Thyroid gland (tissue), 4 donors: ENCODE measurements around the gene PLTP. TPM values are rescaled to one million over a fixed set of nuclear protein-coding genes. Genes with fewer than 3 reads are reported as not detected.

ENCODE experiments used
- DNase-seq, 2 donors: peaks; one replicate each; pipeline ENCODE4 v3.0.0-alpha.2; 2019
- H3K27ac ChIP-seq, 3 donors: fragments of 200-600 bp; sonication (generic); 1 replicate in 2 of 3; 2 replicates in 1 of 3; pipeline ENCODE4 v1.5.1; 2016 to 2019; ENCODE audit warnings: mild to moderate bottlenecking in 1 of 3, moderate library complexity in 1 of 3
- H3K27me3 ChIP-seq: fragments of 200-600 bp; sonication (generic); one replicate; pipeline ENCODE4 v1.5.1; 2019
- H3K36me3 ChIP-seq, 2 donors: fragments of 200-600 bp; sonication (generic); one replicate each; pipeline ENCODE4 v1.5.1; 2016 to 2019
- H3K4me1 ChIP-seq, 2 donors: fragments of 200-600 bp; sonication (generic); one replicate each; pipeline ENCODE4 v1.5.1; 2017 to 2019
- H3K4me3 ChIP-seq, 3 donors: fragments of 200-600 bp; sonication (generic); replicated peaks in 1 of 3; 1 replicate in 2 of 3; 2 replicates in 1 of 3; pipeline ENCODE4 v1.5.1; 2016; ENCODE audit warnings: mild to moderate bottlenecking in 1 of 3
- H3K9me3 ChIP-seq: fragments of 200-600 bp; sonication (generic); one replicate; pipeline ENCODE4 v1.5.1; 2017
- POLR2A ChIP-seq, 2 donors: fragments of 450-650 bp; IDR thresholded peaks; one replicate each; pipeline ENCODE4 v1.6.1; 2017; ENCODE audit warnings: antibody characterized with exemption in 2 of 2, mild to moderate bottlenecking in 2 of 2, moderate library complexity in 1 of 2
- WGBS, 2 donors: methylation state at CpG; one replicate each; pipeline ENCODE4 v1.1.5; 2017; 5-methylcytosine and 5-hydroxymethylcytosine counted together
- intact Hi-C: fragments of 100-400 bp; cut with DNase I; formaldehyde crosslinking; loops from one replicate; pipeline ENCODE4 v1.15.1; 2023
- total RNA-seq, 4 donors: library from RNA; depleted of rRNA; stranded (reverse); fragments of >200 nt; gene quantifications; one replicate each; pipeline ENCODE4 v1.2.3, GENCODE V29; 2016
- TF ChIP-seq, protein P1 (sequence below), 6 experiments: fragments of 200-600 bp in 3 of 6; fragments of 450-650 bp in 3 of 6; sonication (generic) in 3 of 6; IDR thresholded peaks; one replicate each; pipeline ENCODE4 v1.5.1; 2016 to 2019; ENCODE audit warnings: antibody characterized with exemption in 6 of 6, mild to moderate bottlenecking in 2 of 6, inconsistent platforms in 1 of 6, moderate library complexity in 1 of 6

Gene PLTP
- total RNA-seq, 4 donors from 2014 or later = 22.7 to 260 (median 70.1) TPM

DNA sequence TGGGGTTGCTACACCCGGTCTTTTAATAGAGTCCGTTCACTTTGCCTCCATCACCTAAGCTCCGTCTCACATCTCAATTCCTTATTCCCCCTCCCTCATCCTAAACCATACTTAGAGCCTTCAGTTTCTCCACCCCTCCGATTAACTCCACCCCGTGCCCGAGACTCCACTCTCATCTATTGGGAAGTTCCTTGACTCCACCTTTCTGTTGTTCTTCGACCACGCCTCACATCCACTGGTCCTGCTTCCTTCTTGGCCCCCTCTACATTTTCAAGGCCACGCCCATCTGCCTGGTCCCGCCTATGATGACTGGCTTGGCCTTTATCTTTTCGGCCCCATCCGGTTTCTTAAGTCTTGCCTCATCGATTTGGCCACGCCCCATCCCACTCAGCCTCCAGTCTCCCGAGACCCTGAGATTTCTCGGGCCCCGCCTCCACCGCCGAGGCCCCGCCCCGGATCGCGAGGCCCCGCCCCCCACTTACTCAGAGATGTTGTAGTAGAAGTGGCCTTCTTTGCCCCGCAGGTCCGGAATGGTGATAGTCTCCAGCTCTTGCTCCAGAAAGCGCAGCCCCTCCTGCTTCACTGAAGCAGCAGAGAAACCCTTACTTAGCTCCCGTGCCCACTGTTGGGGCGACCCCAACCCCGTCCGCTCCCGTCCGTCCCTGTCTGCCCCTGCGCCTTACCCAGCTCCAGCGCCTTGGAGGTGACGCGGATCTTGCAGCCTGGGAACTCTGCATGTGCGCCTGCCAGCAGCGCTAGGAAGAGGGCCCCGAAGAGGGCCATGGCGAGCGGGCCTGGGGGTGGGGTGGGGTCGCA is 1.1 kb downstream of the PLTP start:
- no peaks in the 10 kb centered on the region for H3K36me3 ChIP-seq
- H3K27me3 ChIP-seq = no peaks in the 10 kb centered on the region
- peak; percentile 73 to 77 for DNase-seq
- peak in 1 of 2 donors; percentile 36 for TF ChIP-seq POLR2A (IDR thresholded peaks at IDR 0.05)
- TF ChIP-seq, protein P1, sequence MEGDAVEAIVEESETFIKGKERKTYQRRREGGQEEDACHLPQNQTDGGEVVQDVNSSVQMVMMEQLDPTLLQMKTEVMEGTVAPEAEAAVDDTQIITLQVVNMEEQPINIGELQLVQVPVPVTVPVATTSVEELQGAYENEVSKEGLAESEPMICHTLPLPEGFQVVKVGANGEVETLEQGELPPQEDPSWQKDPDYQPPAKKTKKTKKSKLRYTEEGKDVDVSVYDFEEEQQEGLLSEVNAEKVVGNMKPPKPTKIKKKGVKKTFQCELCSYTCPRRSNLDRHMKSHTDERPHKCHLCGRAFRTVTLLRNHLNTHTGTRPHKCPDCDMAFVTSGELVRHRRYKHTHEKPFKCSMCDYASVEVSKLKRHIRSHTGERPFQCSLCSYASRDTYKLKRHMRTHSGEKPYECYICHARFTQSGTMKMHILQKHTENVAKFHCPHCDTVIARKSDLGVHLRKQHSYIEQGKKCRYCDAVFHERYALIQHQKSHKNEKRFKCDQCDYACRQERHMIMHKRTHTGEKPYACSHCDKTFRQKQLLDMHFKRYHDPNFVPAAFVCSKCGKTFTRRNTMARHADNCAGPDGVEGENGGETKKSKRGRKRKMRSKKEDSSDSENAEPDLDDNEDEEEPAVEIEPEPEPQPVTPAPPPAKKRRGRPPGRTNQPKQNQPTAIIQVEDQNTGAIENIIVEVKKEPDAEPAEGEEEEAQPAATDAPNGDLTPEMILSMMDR (IDR thresholded peaks at IDR 0.05) = no peak
- peak overlapping the region; percentile 33 to 76 (median 71) for H3K27ac ChIP-seq
- H3K4me1 ChIP-seq = peaks cover 8 to 22% of the 10 kb centered on the region in 2 donors
- intact Hi-C loops = no loop called here
- peak overlapping the region in 2 of 3 donors; percentile 31 to 32 for H3K4me3 ChIP-seq
- 7 to 9% methylated on average over 30 to 41 of the region's 43 CpGs for WGBS, 2 donors
- no peaks in the 10 kb centered on the region for H3K9me3 ChIP-seq

DNA sequence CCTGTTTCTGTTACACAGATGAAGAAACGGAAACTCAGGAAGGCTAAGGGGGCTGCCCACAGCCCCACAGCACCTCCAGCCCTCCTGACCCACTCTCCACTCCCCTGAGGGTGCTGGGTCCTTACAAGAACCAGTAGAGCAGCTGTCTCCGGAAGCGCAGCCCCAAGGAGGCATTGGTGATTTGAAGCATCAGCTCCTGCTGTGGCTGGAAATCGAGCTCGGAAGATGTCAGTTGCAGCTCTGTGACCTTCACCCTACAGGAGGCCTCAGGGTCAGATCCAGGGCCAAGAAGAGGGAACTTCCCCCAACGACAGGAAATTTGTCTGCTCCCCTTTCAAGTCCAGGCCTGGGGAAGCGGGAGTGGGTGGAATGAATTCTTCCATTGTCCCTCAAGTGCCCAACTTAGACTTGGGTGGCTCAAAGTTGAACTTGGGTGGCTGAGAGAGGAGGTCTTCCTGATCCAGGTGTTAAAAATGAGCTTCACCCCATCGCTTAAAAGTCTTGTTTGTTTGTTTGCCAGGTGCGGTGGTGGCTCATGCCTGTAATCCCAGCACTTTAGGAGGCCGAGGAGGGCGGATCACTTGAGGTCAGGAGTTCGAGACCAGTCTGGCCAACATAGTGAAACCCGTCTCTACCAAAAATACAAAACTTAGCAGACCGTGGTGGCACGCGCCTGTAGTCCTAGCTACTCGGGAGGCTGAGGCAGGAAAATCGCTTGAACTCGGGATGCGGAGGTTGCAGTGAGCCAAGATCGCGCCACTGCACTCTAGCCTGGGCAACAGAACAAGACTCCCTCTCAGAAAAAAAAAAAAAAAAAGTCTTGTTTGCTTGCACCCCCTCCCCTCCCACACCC is 1.9 kb downstream of the PLTP start:
- Histone ChIP-seq H3K4me3 (no peak overlapping the region), H3K9me3 (no peaks in the 10 kb centered on the region), H3K36me3 (no peaks in the 10 kb centered on the region), H3K27ac (no peak overlapping the region), H3K4me1 (peaks cover 8 to 22% of the 10 kb centered on the region in 2 donors), H3K27me3 (no peaks in the 10 kb centered on the region)
- intact Hi-C loops = no loop called here
- no peak for DNase-seq
- WGBS, 2 donors = 84 to 89% methylated on average over 19 to 22 of the region's 22 CpGs
- TF ChIP-seq, protein P1 (IDR thresholded peaks at IDR 0.05) = no peak
- TF ChIP-seq POLR2A (IDR thresholded peaks at IDR 0.05) = no peak

DNA sequence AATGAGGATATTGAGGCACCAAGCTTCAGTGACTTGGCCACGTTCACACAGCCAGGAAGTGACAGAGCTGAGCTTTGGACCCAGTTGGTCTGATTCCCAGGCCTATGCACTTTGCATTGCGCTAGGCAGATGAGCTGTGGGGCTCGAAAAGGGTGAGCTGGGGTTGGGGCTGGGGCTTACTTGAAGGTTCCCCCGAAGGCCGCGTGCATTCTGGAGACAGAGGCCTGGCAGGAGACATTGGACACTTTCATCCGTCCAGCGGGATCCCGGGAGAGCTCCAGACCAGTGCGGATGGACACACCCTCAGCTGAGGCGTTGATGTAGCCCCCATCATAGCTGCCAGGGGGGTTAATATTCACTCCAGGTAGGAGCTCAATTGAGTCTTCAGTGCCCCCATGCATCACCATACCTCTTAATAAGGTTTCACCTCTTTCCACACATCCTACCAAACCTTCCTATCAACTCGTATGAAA is 2.6 kb downstream of the PLTP start:
- no peaks in the 10 kb centered on the region for H3K27me3 ChIP-seq
- H3K36me3 ChIP-seq = no peaks in the 10 kb centered on the region
- no peak for DNase-seq
- intact Hi-C loops = no loop called here
- 89 to 92% methylated on average over 12 of the region's 12 CpGs for WGBS, 2 donors
- TF ChIP-seq, protein P1 (IDR thresholded peaks at IDR 0.05) = no peak
- TF ChIP-seq POLR2A (IDR thresholded peaks at IDR 0.05) = no peak
- no peak overlapping the region for H3K27ac ChIP-seq
- H3K4me3 ChIP-seq = no peak overlapping the region
- H3K4me1 ChIP-seq = peaks cover 8 to 22% of the 10 kb centered on the region in 2 donors
- H3K9me3 ChIP-seq = no peaks in the 10 kb centered on the region

DNA sequence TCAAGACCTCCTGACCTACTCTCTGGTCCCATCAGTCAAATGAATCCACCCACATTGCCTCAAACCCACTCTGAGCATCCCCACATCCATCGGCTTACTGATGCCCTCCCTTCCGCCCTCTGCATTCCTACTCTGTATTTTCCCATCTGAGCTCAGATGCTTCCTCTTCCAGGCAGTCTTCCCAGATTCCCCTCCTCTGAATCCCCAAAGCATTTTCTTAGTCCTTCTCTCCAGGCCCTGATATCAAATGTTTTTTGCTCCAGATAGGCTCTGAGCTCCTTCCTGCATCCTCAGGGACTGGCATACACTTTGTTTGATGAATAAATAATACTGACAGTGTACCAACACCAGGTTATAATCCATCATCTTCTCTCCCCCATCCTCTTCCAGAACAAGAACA is 3.9 kb downstream of the PLTP start:
- WGBS, 2 donors = 94 to 97% methylated on average over 2 of the region's 2 CpGs
- no peaks in the 10 kb centered on the region for H3K36me3 ChIP-seq
- H3K27ac ChIP-seq = no peak overlapping the region
- no peaks in the 10 kb centered on the region for H3K27me3 ChIP-seq
- H3K9me3 ChIP-seq = no peaks in the 10 kb centered on the region
- intact Hi-C loops = no loop called here
- peaks cover 8 to 22% of the 10 kb centered on the region in 2 donors for H3K4me1 ChIP-seq
- DNase-seq = no peak
- TF ChIP-seq, protein P1 (IDR thresholded peaks at IDR 0.05) = no peak
- no peak for TF ChIP-seq POLR2A (IDR thresholded peaks at IDR 0.05)
- H3K4me3 ChIP-seq = no peak overlapping the region
